Sigmoid colon (tissue), 4 donors: Measurements from ENCODE around the gene CNIH3.

Source experiments
- CTCF ChIP-seq, 4 experiments: fragments of 450-650 bp in 3 of 4; fragments of 200-600 bp in 1 of 4; IDR thresholded peaks; one replicate each; pipeline ENCODE4 v1.5.1; 2016 to 2019; ENCODE audit warnings: antibody characterized with exemption in 4 of 4, mild to moderate bottlenecking in 3 of 4, moderate library complexity in 2 of 4
- EP300 ChIP-seq, 4 donors: sonication (generic); formaldehyde crosslinking; IDR thresholded peaks; one replicate each; pipeline ENCODE4 v1.6.1; 2017; ENCODE audit warnings: antibody characterized with exemption in 4 of 4
- POLR2A ChIP-seq, 2 donors: fragments of 450-650 bp; IDR thresholded peaks; one replicate each; pipeline ENCODE4 v1.6.1; 2016; ENCODE audit warnings: antibody characterized with exemption in 2 of 2, mild to moderate bottlenecking in 2 of 2, moderate library complexity in 2 of 2
- POLR2AphosphoS5 ChIP-seq, 4 donors: sonication (generic); formaldehyde crosslinking; IDR thresholded peaks; one replicate each; pipeline ENCODE4 v1.6.1; 2017; ENCODE audit warnings: antibody characterized with exemption in 4 of 4

- no peak for TF ChIP-seq POLR2A (IDR thresholded peaks at IDR 0.05)
- no peak for TF ChIP-seq CTCF (IDR thresholded peaks at IDR 0.05)
- no peak for TF ChIP-seq POLR2AphosphoS5 (IDR thresholded peaks at IDR 0.05)
- TF ChIP-seq EP300 (IDR thresholded peaks at IDR 0.05) = no peak
Measured at GRCh38 chr1:224580006-224580405, 36.1 kb upstream of the CNIH3 start.
